Stimulated activated CD8-positive, alpha-beta memory T cell treated with anti-CD3 and anti-CD28 coated beads, Interleukin-2, amount 100 ng/mL, for 1 hour (primary cell): ENCODE measurements around the gene PANK2.
"Not testable (repeated sequence)": the region's sequence is repeated elsewhere in the genome, so short reads cannot be mapped to it uniquely, and the experiment has no call there.

Experiments
- DNase-seq, 2 donors: peaks; one replicate each; pipeline ENCODE4 v3.0.0-alpha.2; 2020; ENCODE audit warnings: low read depth in 2 of 2

PANK2 gene

GRCh38 chr20:3901028-3901705, 12.0 kb downstream of the PANK2 start:
- no peak for DNase-seq

- no peak for DNase-seq
Observed at GRCh38 chr20:3901706-3902440, 12.7 kb downstream of the PANK2 start.

GRCh38 chr20:3902446-3902845, 13.3 kb downstream of the PANK2 start:
- no peak for DNase-seq

- no peak for DNase-seq
Observed at GRCh38 chr20:3904224-3904623, 15.0 kb downstream of the PANK2 start.

GRCh38 chr20:3904857-3905256, 15.7 kb downstream of the PANK2 start:
- no peak for DNase-seq

GRCh38 chr20:3906744-3907721, 17.8 kb downstream of the PANK2 start:
- not testable (repeated sequence) for DNase-seq

GRCh38 chr20:3908667-3909066, 19.5 kb downstream of the PANK2 start:
- no peak for DNase-seq

GRCh38 chr20:3909952-3910366, 20.8 kb downstream of the PANK2 start:
- no peak for DNase-seq

GRCh38 chr20:3910853-3911252, 21.7 kb downstream of the PANK2 start:
- DNase-seq = no peak

- no peak for DNase-seq
Observed at GRCh38 chr20:3911956-3912355, 22.8 kb downstream of the PANK2 start.

GRCh38 chr20:3914446-3914845, 25.3 kb downstream of the PANK2 start:
- no peak for DNase-seq

- no peak for DNase-seq
Observed at GRCh38 chr20:3915691-3916090, 26.5 kb downstream of the PANK2 start.

GRCh38 chr20:3916364-3916763, 27.2 kb downstream of the PANK2 start:
- DNase-seq = no peak

- DNase-seq = no peak
Observed at GRCh38 chr20:3919352-3919751, 30.2 kb downstream of the PANK2 start.

- no peak for DNase-seq
Observed at GRCh38 chr20:3922223-3922982, 33.2 kb downstream of the PANK2 start.

GRCh38 chr20:3922983-3923339, 33.8 kb downstream of the PANK2 start:
- DNase-seq = no peak

- DNase-seq = no peak
Observed at GRCh38 chr20:3923818-3924217, 34.6 kb downstream of the PANK2 start.

- DNase-seq = no peak
Observed at GRCh38 chr20:3924304-3925112, 35.3 kb downstream of the PANK2 start.

- DNase-seq = no peak
Observed at GRCh38 chr20:3925113-3925695, 36.0 kb downstream of the PANK2 start.

GRCh38 chr20:3925899-3926638, 36.9 kb downstream of the PANK2 start:
- DNase-seq = no peak
